Karpas-422 (cell line): ENCODE data around the gene PI4KA. TPM values are rescaled to one million over a fixed set of nuclear protein-coding genes. Genes with fewer than 3 reads are reported as not detected.

Source experiments
- DNase-seq: peaks from one replicate; pipeline ENCODE4 v3.0.0-alpha.2; 2015
- H2AFZ ChIP-seq: fragments of 200-600 bp; sonication (generic); 2 replicates; pipeline ENCODE4 v1.6.1; 2014; ENCODE audit warnings: antibody characterized with exemption, low read length, mixed read lengths
- H3K27ac ChIP-seq: fragments of 200-600 bp; sonication (generic); 2 replicates; pipeline ENCODE4 v1.5.1; 2014; ENCODE audit warnings: mild to moderate bottlenecking, low read length, moderate library complexity
- H3K27me3 ChIP-seq: fragments of 200-600 bp; sonication (generic); 2 replicates; pipeline ENCODE4 v1.6.1; 2014; ENCODE audit warnings: low read length, mixed read lengths
- H3K36me3 ChIP-seq: fragments of 200-600 bp; sonication (generic); 2 replicates; pipeline ENCODE4 v1.6.1; 2014; ENCODE audit warnings: low read length, mixed read lengths; ENCODE audit not compliant: insufficient read depth
- H3K4me1 ChIP-seq: fragments of 200-600 bp; sonication (generic); 2 replicates; pipeline ENCODE4 v1.6.1; 2014; ENCODE audit warnings: mild to moderate bottlenecking, low read length, mixed read lengths
- H3K4me2 ChIP-seq: fragments of 200-600 bp; sonication (generic); 2 replicates; pipeline ENCODE4 v1.6.1; 2014; ENCODE audit warnings: low read length, low read depth, mild to moderate bottlenecking; ENCODE audit not compliant: poor library complexity, severe bottlenecking
- H3K4me3 ChIP-seq: fragments of 200-600 bp; sonication (generic); 2 replicates; pipeline ENCODE4 v1.5.1; 2014; ENCODE audit warnings: mild to moderate bottlenecking, antibody characterized with exemption, low read length, mixed read lengths
- H3K79me2 ChIP-seq: fragments of 200-600 bp; sonication (generic); 2 replicates; pipeline ENCODE4 v1.6.1; 2014; ENCODE audit warnings: mild to moderate bottlenecking, low read length, mixed read lengths
- H3K9ac ChIP-seq: fragments of 200-600 bp; sonication (generic); 2 replicates; pipeline ENCODE4 v1.6.0; 2014; ENCODE audit warnings: low read length
- H3K9me2 ChIP-seq: fragments of 200-600 bp; sonication (generic), shearing (Covaris generic); replicated peaks from 2 replicates; pipeline ENCODE4 v1.6.0; 2014; ENCODE audit warnings: mild to moderate bottlenecking, low read length, moderate library complexity; ENCODE audit not compliant: insufficient read depth
- H3K9me3 ChIP-seq: fragments of 300-700, 200-600 bp; sonication (generic); 2 replicates; pipeline ENCODE4 v1.6.1; 2014; ENCODE audit warnings: low read length, mixed read lengths
- H4K20me1 ChIP-seq: fragments of 200-600 bp; sonication (generic); 2 replicates; pipeline ENCODE4 v1.6.1; 2014; ENCODE audit warnings: mild to moderate bottlenecking, antibody characterized with exemption, low read length, low read depth; ENCODE audit not compliant: insufficient read depth
- total RNA-seq: library from RNA; depleted of rRNA; stranded (reverse); fragments of >200 nt; shearing (Covaris generic); gene quantifications from 2 replicates; pipeline ENCODE4 v1.2.3, GENCODE V29; 2014; ENCODE audit warnings: low replicate concordance

Gene PI4KA
- total RNA-seq, 1 experiment from 2014 or later = 80.7 TPM

GRCh38 chr22:20792966-20793728 lies 65.5 kb downstream of the PI4KA start:
- no peak overlapping the region for H2AFZ ChIP-seq
- no peak overlapping the region for H3K4me2 ChIP-seq
- H3K79me2 ChIP-seq = no peaks in the 10 kb centered on the region
- peaks cover 12% of the 10 kb centered on the region; the same call in 1 of the 2 replicates for H3K36me3 ChIP-seq
- no peaks in the 10 kb centered on the region for H3K9me3 ChIP-seq
- no peak overlapping the region for H3K9ac ChIP-seq
- no peaks in the 10 kb centered on the region for H3K9me2 ChIP-seq
- no peak overlapping the region for H3K4me3 ChIP-seq
- no peaks in the 10 kb centered on the region for H4K20me1 ChIP-seq
- no peaks in the 10 kb centered on the region for H3K27me3 ChIP-seq
- no peak overlapping the region for H3K27ac ChIP-seq
- H3K4me1 ChIP-seq = no peaks in the 10 kb centered on the region
- no peak for DNase-seq

GRCh38 chr22:20792221-20792965 lies 66.2 kb downstream of the PI4KA start:
- Histone ChIP-seq H3K4me2 (no peak overlapping the region), H3K4me1 (no peaks in the 10 kb centered on the region), H3K9me3 (no peaks in the 10 kb centered on the region), H3K79me2 (no peaks in the 10 kb centered on the region), H3K27me3 (no peaks in the 10 kb centered on the region), H3K36me3 (peaks cover 7% of the 10 kb centered on the region; the same call in 1 of the 2 replicates), H2AFZ (no peak overlapping the region), H3K9me2 (no peaks in the 10 kb centered on the region), H3K27ac (no peak overlapping the region), H3K9ac (no peak overlapping the region), H4K20me1 (no peaks in the 10 kb centered on the region), H3K4me3 (no peak overlapping the region)
- DNase-seq = no peak

GRCh38 chr22:20788627-20789344 lies 69.8 kb downstream of the PI4KA start:
- Histone ChIP-seq H3K4me1 (peaks cover 11% of the 10 kb centered on the region), H3K36me3 (peaks cover 7% of the 10 kb centered on the region; the same call in 1 of the 2 replicates), H3K9ac (no peak overlapping the region), H3K27me3 (no peaks in the 10 kb centered on the region), H3K4me2 (no peak overlapping the region), H3K27ac (no peak overlapping the region), H3K4me3 (no peak overlapping the region), H2AFZ (no peak overlapping the region), H3K9me3 (no peaks in the 10 kb centered on the region), H3K9me2 (no peaks in the 10 kb centered on the region), H4K20me1 (no peaks in the 10 kb centered on the region), H3K79me2 (no peaks in the 10 kb centered on the region; the same call in 1 of the 2 replicates)
- no peak for DNase-seq

- Histone ChIP-seq H3K9ac (no peak overlapping the region), H3K9me2 (no peaks in the 10 kb centered on the region), H3K79me2 (no peaks in the 10 kb centered on the region; the same call in 1 of the 2 replicates), H3K27me3 (no peaks in the 10 kb centered on the region), H3K9me3 (no peaks in the 10 kb centered on the region), H3K4me2 (no peak overlapping the region), H3K36me3 (peaks cover 7% of the 10 kb centered on the region; the same call in 1 of the 2 replicates), H3K4me3 (no peak overlapping the region), H2AFZ (no peak overlapping the region), H3K27ac (no peak overlapping the region), H3K4me1 (peaks cover 19% of the 10 kb centered on the region), H4K20me1 (no peaks in the 10 kb centered on the region; the same call in 1 of the 2 replicates)
- no peak for DNase-seq
These were observed 70.6 kb downstream of the PI4KA start for GRCh38 chr22:20787746-20788626.

GRCh38 chr22:20787223-20787622 lies 71.4 kb downstream of the PI4KA start:
- Histone ChIP-seq H3K36me3 (peaks cover 4% of the 10 kb centered on the region; the same call in 1 of the 2 replicates), H3K9me2 (no peaks in the 10 kb centered on the region), H3K27me3 (no peaks in the 10 kb centered on the region), H2AFZ (no peak overlapping the region), H3K79me2 (no peaks in the 10 kb centered on the region; the same call in 1 of the 2 replicates), H3K4me1 (peaks cover 22% of the 10 kb centered on the region), H4K20me1 (no peaks in the 10 kb centered on the region; the same call in 1 of the 2 replicates), H3K4me3 (no peak overlapping the region), H3K9ac (no peak overlapping the region), H3K27ac (no peak overlapping the region), H3K4me2 (no peak overlapping the region), H3K9me3 (no peaks in the 10 kb centered on the region)
- DNase-seq = no peak

GRCh38 chr22:20786536-20786979 lies 72.1 kb downstream of the PI4KA start:
- Histone ChIP-seq H3K9me2 (no peaks in the 10 kb centered on the region), H3K27me3 (no peaks in the 10 kb centered on the region), H3K9ac (no peak overlapping the region), H4K20me1 (peaks cover 5% of the 10 kb centered on the region; the same call in 1 of the 2 replicates), H3K4me2 (no peak overlapping the region), H3K4me1 (peaks cover 22% of the 10 kb centered on the region), H3K79me2 (no peaks in the 10 kb centered on the region; the same call in 1 of the 2 replicates), H3K9me3 (no peaks in the 10 kb centered on the region), H3K27ac (no peak overlapping the region), H3K36me3 (peaks cover 4% of the 10 kb centered on the region; the same call in 1 of the 2 replicates), H2AFZ (no peak overlapping the region), H3K4me3 (no peak overlapping the region)
- DNase-seq = no peak

- DNase-seq = no peak
- Histone ChIP-seq H4K20me1 (peaks cover 7% of the 10 kb centered on the region; the same call in 1 of the 2 replicates), H3K9ac (no peak overlapping the region)
These were observed 72.6 kb downstream of the PI4KA start for GRCh38 chr22:20786048-20786447.

More at GRCh38 chr22:20786048-20786447, 72.6 kb downstream of the PI4KA start:
- Histone ChIP-seq H3K4me1 (peaks cover 22% of the 10 kb centered on the region), H3K9me2 (no peaks in the 10 kb centered on the region), H3K9me3 (no peaks in the 10 kb centered on the region), H3K4me3 (no peak overlapping the region), H3K4me2 (no peak overlapping the region), H2AFZ (no peak overlapping the region), H3K27me3 (no peaks in the 10 kb centered on the region), H3K27ac (no peak overlapping the region), H3K36me3 (peaks cover 4% of the 10 kb centered on the region; the same call in 1 of the 2 replicates), H3K79me2 (no peaks in the 10 kb centered on the region; the same call in 1 of the 2 replicates)
